Stimulated activated CD8-positive, alpha-beta memory T cell treated with anti-CD3 and anti-CD28 coated beads, Interleukin-15, amount 100 ng/mL, for 1 hour (primary cell): ENCODE data around the gene SLAMF6.
"Not testable (repeated sequence)": the region's sequence is repeated elsewhere in the genome, so short reads cannot be mapped to it uniquely, and the experiment has no call there.

ENCODE experiments used
- DNase-seq: peaks from one replicate; pipeline ENCODE4 v3.0.0-alpha.2; 2020; ENCODE audit warnings: low read depth

SLAMF6 gene

GRCh38 chr1:160504651-160505050 lies 18.4 kb downstream of the SLAMF6 start:
- no peak for DNase-seq

GRCh38 chr1:160503087-160503486 lies 20.0 kb downstream of the SLAMF6 start:
- DNase-seq, result no peak

GRCh38 chr1:160500321-160500990 lies 22.6 kb downstream of the SLAMF6 start:
- DNase-seq, result no peak

- DNase-seq, result no peak
These were observed 23.4 kb downstream of the SLAMF6 start for GRCh38 chr1:160499631-160500030.

GRCh38 chr1:160498301-160499065 lies 24.6 kb downstream of the SLAMF6 start:
- not testable (repeated sequence) for DNase-seq

GRCh38 chr1:160496334-160496733 lies 26.7 kb downstream of the SLAMF6 start:
- DNase-seq, result no peak

- DNase-seq, result no peak
These were observed 28.4 kb downstream of the SLAMF6 start for GRCh38 chr1:160494620-160495019.

GRCh38 chr1:160492617-160493016 lies 30.4 kb downstream of the SLAMF6 start:
- DNase-seq, result no peak

- no peak for DNase-seq
These were observed 31.1 kb downstream of the SLAMF6 start for GRCh38 chr1:160491981-160492380.

- no peak for DNase-seq
These were observed 32.0 kb downstream of the SLAMF6 start for GRCh38 chr1:160491017-160491416.

- DNase-seq, result no peak
These were observed 33.4 kb downstream of the SLAMF6 start for GRCh38 chr1:160489513-160490261.

- DNase-seq, result no peak
These were observed 34.6 kb downstream of the SLAMF6 start for GRCh38 chr1:160488347-160489058.

- DNase-seq, result no peak
These were observed 36.6 kb downstream of the SLAMF6 start for GRCh38 chr1:160486453-160486852.

- DNase-seq, result no peak
These were observed 39.4 kb downstream of the SLAMF6 start for GRCh38 chr1:160483505-160484185.

GRCh38 chr1:160481979-160482596 lies 41.0 kb downstream of the SLAMF6 start:
- DNase-seq, result no peak

- not testable (repeated sequence) for DNase-seq
These were observed 42.3 kb downstream of the SLAMF6 start for GRCh38 chr1:160480781-160481180.

- DNase-seq, result not testable (repeated sequence)
These were observed 44.0 kb downstream of the SLAMF6 start for GRCh38 chr1:160479091-160479490.

GRCh38 chr1:160474392-160475242 lies 48.4 kb downstream of the SLAMF6 start:
- no peak for DNase-seq

- no peak for DNase-seq
These were observed 50.9 kb downstream of the SLAMF6 start for GRCh38 chr1:160472112-160472511.

- no peak for DNase-seq
These were observed 51.8 kb downstream of the SLAMF6 start for GRCh38 chr1:160471253-160471652.
